ENCODE data around the gene FBXO38.

DNA sequence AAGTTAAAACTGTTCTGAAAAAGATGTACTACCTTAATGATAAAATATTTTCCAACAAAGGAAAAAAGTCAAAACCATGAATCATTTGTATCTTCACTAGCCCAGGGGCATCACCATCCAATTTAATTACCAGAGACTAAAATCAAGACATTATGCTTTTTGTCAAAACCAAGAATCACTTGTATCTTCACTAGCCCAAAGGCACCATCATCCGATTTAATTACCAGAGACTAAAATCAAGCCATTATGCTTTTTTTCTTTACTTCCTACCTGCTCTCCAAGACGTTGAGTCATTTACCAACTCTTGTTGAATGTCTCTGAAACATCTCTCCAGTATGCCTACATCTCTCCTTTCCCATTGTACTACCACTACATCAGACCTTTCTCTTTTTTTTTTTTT, 37.9 kb downstream of the FBXO38 start:
- TF ChIP-seq, protein P1, sequence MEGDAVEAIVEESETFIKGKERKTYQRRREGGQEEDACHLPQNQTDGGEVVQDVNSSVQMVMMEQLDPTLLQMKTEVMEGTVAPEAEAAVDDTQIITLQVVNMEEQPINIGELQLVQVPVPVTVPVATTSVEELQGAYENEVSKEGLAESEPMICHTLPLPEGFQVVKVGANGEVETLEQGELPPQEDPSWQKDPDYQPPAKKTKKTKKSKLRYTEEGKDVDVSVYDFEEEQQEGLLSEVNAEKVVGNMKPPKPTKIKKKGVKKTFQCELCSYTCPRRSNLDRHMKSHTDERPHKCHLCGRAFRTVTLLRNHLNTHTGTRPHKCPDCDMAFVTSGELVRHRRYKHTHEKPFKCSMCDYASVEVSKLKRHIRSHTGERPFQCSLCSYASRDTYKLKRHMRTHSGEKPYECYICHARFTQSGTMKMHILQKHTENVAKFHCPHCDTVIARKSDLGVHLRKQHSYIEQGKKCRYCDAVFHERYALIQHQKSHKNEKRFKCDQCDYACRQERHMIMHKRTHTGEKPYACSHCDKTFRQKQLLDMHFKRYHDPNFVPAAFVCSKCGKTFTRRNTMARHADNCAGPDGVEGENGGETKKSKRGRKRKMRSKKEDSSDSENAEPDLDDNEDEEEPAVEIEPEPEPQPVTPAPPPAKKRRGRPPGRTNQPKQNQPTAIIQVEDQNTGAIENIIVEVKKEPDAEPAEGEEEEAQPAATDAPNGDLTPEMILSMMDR (IDR thresholded peaks at IDR 0.05) = no peak
- TF ChIP-seq EZH2 (IDR thresholded peaks at IDR 0.05) = no peak
- no peak for TF ChIP-seq EZH2phosphoT487 (IDR thresholded peaks at IDR 0.05)
